Smooth muscle cell (in vitro differentiated cells): Measurements from ENCODE around the gene FSHR. TPM values are rescaled to one million over a fixed set of nuclear protein-coding genes. Genes with fewer than 3 reads are reported as not detected.

Experiments
- DNase-seq: peaks from one replicate; lab custom pipeline; 2025; ENCODE audit not compliant: unreplicated experiment; lab: John Stamatoyannopoulos, UW
- H2AFZ ChIP-seq: fragments of 200-600 bp; sonication (generic); 2 replicates; pipeline ENCODE4 v1.6.0; 2016; ENCODE audit warnings: antibody characterized with exemption, low read depth, mild to moderate bottlenecking
- H3F3A ChIP-seq: fragments of 200-600 bp; sonication (generic); 2 replicates; pipeline ENCODE4 v1.6.0; 2017; ENCODE audit warnings: antibody characterized with exemption, low read depth
- H3K27ac ChIP-seq: fragments of 200-600 bp; sonication (generic); 2 replicates; pipeline ENCODE4 v1.5.1; 2016; ENCODE audit warnings: low read depth, mild to moderate bottlenecking
- H3K27me3 ChIP-seq: fragments of 200-600 bp; sonication (generic); 2 replicates; pipeline ENCODE4 v1.6.1; 2016; ENCODE audit warnings: low read depth, mild to moderate bottlenecking
- H3K36me3 ChIP-seq: fragments of 200-600 bp; sonication (generic); 2 replicates; pipeline ENCODE4 v1.5.1; 2016; ENCODE audit warnings: low read depth
- H3K4me1 ChIP-seq: fragments of 200-600 bp; sonication (generic); 2 replicates; pipeline ENCODE4 v1.5.1; 2016; ENCODE audit warnings: low read depth
- H3K4me2 ChIP-seq: fragments of 200-600 bp; sonication (generic); 2 replicates; pipeline ENCODE4 v1.6.0; 2016; ENCODE audit warnings: mild to moderate bottlenecking
- H3K4me3 ChIP-seq: fragments of 200-600 bp; sonication (generic); 2 replicates; pipeline ENCODE4 v1.5.1; 2016; ENCODE audit warnings: mild to moderate bottlenecking
- H3K79me2 ChIP-seq: fragments of 200-600 bp; sonication (generic); 2 replicates; pipeline ENCODE4 v1.6.0; 2016; ENCODE audit warnings: low read depth, mild to moderate bottlenecking
- H3K9ac ChIP-seq: fragments of 200-600 bp; sonication (generic); 2 replicates; pipeline ENCODE4 v1.6.0; 2016; ENCODE audit warnings: low read depth
- H3K9me3 ChIP-seq: fragments of 200-600 bp; sonication (generic); replicated peaks from 2 replicates; pipeline ENCODE4 v1.5.1; 2016; ENCODE audit warnings: low read depth
- H4K20me1 ChIP-seq: fragments of 200-600 bp; sonication (generic); 2 replicates; pipeline ENCODE4 v1.6.0; 2016; ENCODE audit warnings: low read depth
- CTCF ChIP-seq: fragments of 200-600 bp; sonication (generic); IDR thresholded peaks from 2 replicates; pipeline ENCODE4 v1.5.1; 2017; ENCODE audit warnings: borderline replicate concordance, mild to moderate bottlenecking, antibody characterized with exemption; ENCODE audit not compliant: insufficient read depth, poor library complexity, severe bottlenecking
- WGBS: methylation state at CpG from one replicate; pipeline ENCODE4 v1.1.7; 2016; ENCODE audit warnings: low lambda C conversion rate; 5-methylcytosine and 5-hydroxymethylcytosine counted together
- polyA plus RNA-seq: library from polyadenylated mRNA; unstranded; fragments of >200 nt; fragmentation: Nextera tagmentation; extraction: Ambion mirVana; gene quantifications from 2 replicates; pipeline ENCODE4 v1.2.1, GENCODE V29; 2016
- total RNA-seq: library from RNA; depleted of rRNA; stranded (reverse); fragments of >200 nt; gene quantifications from 2 replicates; pipeline ENCODE4 v1.2.3, GENCODE V29; 2014

FSHR gene
- total and polyA plus RNA-seq, 2 experiments from 2014 or later: not detected

- H3K27ac ChIP-seq: no peak overlapping the region
- DNase-seq: no peak
- H2AFZ ChIP-seq: no peak overlapping the region
- H3K79me2 ChIP-seq: no peaks in the 10 kb centered on the region
- H3K9me3 ChIP-seq: no peaks in the 10 kb centered on the region
- TF ChIP-seq CTCF: no peak
- no peaks in the 10 kb centered on the region for H3K27me3 ChIP-seq
- H4K20me1 ChIP-seq: no peaks in the 10 kb centered on the region
- H3K4me1 ChIP-seq: no peaks in the 10 kb centered on the region
- H3K36me3 ChIP-seq: no peaks in the 10 kb centered on the region
- H3K4me3 ChIP-seq: no peak overlapping the region
- no peak overlapping the region for H3K9ac ChIP-seq
- H3F3A ChIP-seq: no peaks in the 10 kb centered on the region
- 97% methylated on average over 1 of the region's 1 CpG for WGBS
- no peak overlapping the region for H3K4me2 ChIP-seq
These were observed 22.9 kb upstream of the FSHR start for GRCh38 chr2:49177194-49177593.

- no peak overlapping the region for H3K9ac ChIP-seq
- no peak for DNase-seq
- no peaks in the 10 kb centered on the region for H3K79me2 ChIP-seq
- no peaks in the 10 kb centered on the region for H3F3A ChIP-seq
- no peaks in the 10 kb centered on the region for H3K27me3 ChIP-seq
- H2AFZ ChIP-seq: no peak overlapping the region
- H3K4me2 ChIP-seq: no peak overlapping the region
- no peak overlapping the region for H3K4me3 ChIP-seq
- no peak for TF ChIP-seq CTCF
- 69% methylated on average over 3 of the region's 3 CpGs for WGBS
- no peaks in the 10 kb centered on the region for H3K4me1 ChIP-seq
- H3K27ac ChIP-seq: no peak overlapping the region
- H4K20me1 ChIP-seq: no peaks in the 10 kb centered on the region
- H3K36me3 ChIP-seq: no peaks in the 10 kb centered on the region
- no peaks in the 10 kb centered on the region for H3K9me3 ChIP-seq
These were observed 21.5 kb upstream of the FSHR start for GRCh38 chr2:49175831-49176230.

- no peak for DNase-seq
- H3F3A ChIP-seq: no peaks in the 10 kb centered on the region
- 95% methylated on average over 3 of the region's 3 CpGs for WGBS
- H3K36me3 ChIP-seq: no peaks in the 10 kb centered on the region
- H3K4me1 ChIP-seq: no peaks in the 10 kb centered on the region
- no peaks in the 10 kb centered on the region for H3K27me3 ChIP-seq
- no peak for TF ChIP-seq CTCF
- no peak overlapping the region for H3K4me2 ChIP-seq
- no peaks in the 10 kb centered on the region for H4K20me1 ChIP-seq
- H3K9me3 ChIP-seq: no peaks in the 10 kb centered on the region
- no peak overlapping the region for H3K9ac ChIP-seq
- no peak overlapping the region for H3K27ac ChIP-seq
- H2AFZ ChIP-seq: no peak overlapping the region
- no peak overlapping the region for H3K4me3 ChIP-seq
- H3K79me2 ChIP-seq: no peaks in the 10 kb centered on the region
These were observed 20.4 kb upstream of the FSHR start for GRCh38 chr2:49174750-49175149.

GRCh38 chr2:49167131-49167530 is 12.8 kb upstream of the FSHR start:
- Histone ChIP-seq H3K27me3 (no peaks in the 10 kb centered on the region), H3K9me3 (no peaks in the 10 kb centered on the region), H4K20me1 (no peaks in the 10 kb centered on the region), H3K27ac (no peak overlapping the region), H3K4me3 (no peak overlapping the region), H3K9ac (no peak overlapping the region), H3K36me3 (no peaks in the 10 kb centered on the region), H2AFZ (no peak overlapping the region), H3F3A (peaks cover 3% of the 10 kb centered on the region), H3K4me1 (no peaks in the 10 kb centered on the region), H3K79me2 (no peaks in the 10 kb centered on the region), H3K4me2 (no peak overlapping the region)
- DNase-seq: no peak
- no peak for TF ChIP-seq CTCF
